Measurements from ENCODE around the gene RXRA. TPM values are rescaled to one million over a fixed set of nuclear protein-coding genes. Genes with fewer than 3 reads are reported as not detected.
A peak's percentile ranks its signal among the peaks of the same experiment; 100 is the strongest.

Gene RXRA
- total RNA-seq, 1 experiment from 2014 or later, result 23.2 TPM

- Histone ChIP-seq H3K36me3 (replicated peaks; ENCODE audit: control insufficient read depth, insufficient read depth, low read length) (no peaks in the 10 kb centered on the region), H3K4me3 (ENCODE audit: insufficient read depth, low read depth, low read length) (no peak overlapping the region)
- no peak for DNase-seq
Observed at GRCh38 chr9:134341306-134341705, 15.1 kb downstream of the RXRA start.

DNA sequence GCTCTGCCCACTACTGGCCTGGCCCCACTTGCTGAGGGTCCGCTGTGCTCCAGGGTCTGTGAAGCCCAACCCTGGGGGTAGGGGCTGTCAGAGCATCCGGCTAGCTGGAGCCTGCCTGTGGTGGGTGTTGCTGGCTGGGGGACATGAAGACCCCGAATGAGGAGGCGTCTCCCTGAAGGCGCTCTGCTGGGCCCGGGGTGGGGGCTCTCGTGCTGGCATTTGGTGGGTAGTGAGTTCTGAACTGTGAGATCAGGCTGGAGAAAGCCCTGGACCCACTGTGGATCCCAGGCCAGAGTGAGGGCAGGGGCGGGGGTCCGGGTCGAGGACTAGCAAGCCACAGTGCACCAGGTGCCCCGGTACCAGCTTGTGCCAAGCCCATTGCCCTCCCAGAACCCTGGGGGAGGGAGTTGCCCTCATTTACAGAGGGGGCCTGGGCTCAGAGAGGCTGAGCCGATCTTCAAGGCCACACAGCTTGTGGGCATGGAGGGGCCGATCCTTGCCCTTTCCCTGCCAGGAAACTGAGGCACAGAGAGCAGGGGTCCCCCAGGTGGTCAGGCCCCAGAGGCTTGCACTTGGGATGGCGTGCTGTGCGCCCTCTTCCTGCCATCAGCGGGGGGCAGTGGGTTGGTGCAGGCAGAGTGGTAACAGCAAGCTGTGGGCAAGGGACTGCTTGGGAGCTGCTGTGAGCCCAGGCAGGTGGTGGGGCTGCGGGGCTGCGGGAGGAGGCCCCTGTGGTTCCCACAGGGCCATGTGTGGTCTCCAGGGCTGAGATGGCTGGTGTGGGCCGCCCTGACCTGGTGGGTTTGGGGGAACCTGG lies 15.9 kb downstream of the RXRA start:
- Histone ChIP-seq H3K4me3 (ENCODE audit: insufficient read depth, low read depth, low read length) (no peak overlapping the region), H3K27me3 (ENCODE audit: control insufficient read depth, insufficient read depth, low read length) (no peaks in the 10 kb centered on the region), H3K36me3 (replicated peaks; ENCODE audit: control insufficient read depth, insufficient read depth, low read length) (no peaks in the 10 kb centered on the region)
- no peak for DNase-seq

More at GRCh38 chr9:134341306-134341705, 15.1 kb downstream of the RXRA start:
- no peaks in the 10 kb centered on the region for H3K27me3 ChIP-seq (ENCODE audit: control insufficient read depth, insufficient read depth, low read length)

GRCh38 chr9:134342746-134343115 lies 16.5 kb downstream of the RXRA start:
- DNase-seq, result no peak
- H3K36me3 ChIP-seq (replicated peaks; ENCODE audit: control insufficient read depth, insufficient read depth, low read length), result no peaks in the 10 kb centered on the region
- no peak overlapping the region for H3K4me3 ChIP-seq (ENCODE audit: insufficient read depth, low read depth, low read length)
- H3K27me3 ChIP-seq (ENCODE audit: control insufficient read depth, insufficient read depth, low read length), result no peaks in the 10 kb centered on the region

DNA sequence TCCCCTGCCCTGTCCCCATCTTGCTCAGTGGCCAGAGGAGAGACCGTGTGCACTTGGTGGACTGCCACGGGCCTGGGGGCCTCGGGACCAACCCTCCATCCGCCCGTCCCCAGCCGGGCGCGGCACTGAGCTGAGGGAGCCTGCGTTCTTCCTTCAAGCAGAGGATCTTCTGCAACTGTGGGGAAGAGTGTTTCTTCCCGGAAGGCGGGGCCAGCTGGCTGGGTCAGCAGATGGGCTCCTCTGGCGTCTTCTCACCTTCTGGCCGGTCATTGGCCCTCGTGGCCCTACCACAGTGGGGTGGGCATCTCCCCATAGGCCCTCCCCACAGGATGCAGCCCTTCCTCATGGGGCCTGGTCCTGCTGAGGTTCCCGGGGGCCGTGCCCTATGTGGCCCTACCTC lies 17.4 kb downstream of the RXRA start:
- peak; percentile 65 for DNase-seq
- Histone ChIP-seq H3K4me3 (ENCODE audit: insufficient read depth, low read depth, low read length) (no peak overlapping the region), H3K27me3 (ENCODE audit: control insufficient read depth, insufficient read depth, low read length) (no peaks in the 10 kb centered on the region), H3K36me3 (replicated peaks; ENCODE audit: control insufficient read depth, insufficient read depth, low read length) (no peaks in the 10 kb centered on the region)

- Histone ChIP-seq H3K4me3 (ENCODE audit: insufficient read depth, low read depth, low read length) (no peak overlapping the region), H3K27me3 (ENCODE audit: control insufficient read depth, insufficient read depth, low read length) (no peaks in the 10 kb centered on the region)
- peak; percentile 67 for DNase-seq
Observed at GRCh38 chr9:134344068-134344799, 18.0 kb downstream of the RXRA start.

GRCh38 chr9:134344800-134345310 lies 18.6 kb downstream of the RXRA start:
- H3K36me3 ChIP-seq (replicated peaks; ENCODE audit: control insufficient read depth, insufficient read depth, low read length), result no peaks in the 10 kb centered on the region
- no peak overlapping the region for H3K4me3 ChIP-seq (ENCODE audit: insufficient read depth, low read depth, low read length)
- H3K27me3 ChIP-seq (ENCODE audit: control insufficient read depth, insufficient read depth, low read length), result no peaks in the 10 kb centered on the region
- DNase-seq, result peak; percentile 65

More at GRCh38 chr9:134344068-134344799, 18.0 kb downstream of the RXRA start:
- H3K36me3 ChIP-seq (replicated peaks; ENCODE audit: control insufficient read depth, insufficient read depth, low read length), result no peaks in the 10 kb centered on the region

GRCh38 chr9:134345737-134346136 lies 19.5 kb downstream of the RXRA start:
- peak; percentile 66 for DNase-seq
- Histone ChIP-seq H3K27me3 (ENCODE audit: control insufficient read depth, insufficient read depth, low read length) (no peaks in the 10 kb centered on the region), H3K4me3 (ENCODE audit: insufficient read depth, low read depth, low read length) (no peak overlapping the region), H3K36me3 (replicated peaks; ENCODE audit: control insufficient read depth, insufficient read depth, low read length) (no peaks in the 10 kb centered on the region)

DNA sequence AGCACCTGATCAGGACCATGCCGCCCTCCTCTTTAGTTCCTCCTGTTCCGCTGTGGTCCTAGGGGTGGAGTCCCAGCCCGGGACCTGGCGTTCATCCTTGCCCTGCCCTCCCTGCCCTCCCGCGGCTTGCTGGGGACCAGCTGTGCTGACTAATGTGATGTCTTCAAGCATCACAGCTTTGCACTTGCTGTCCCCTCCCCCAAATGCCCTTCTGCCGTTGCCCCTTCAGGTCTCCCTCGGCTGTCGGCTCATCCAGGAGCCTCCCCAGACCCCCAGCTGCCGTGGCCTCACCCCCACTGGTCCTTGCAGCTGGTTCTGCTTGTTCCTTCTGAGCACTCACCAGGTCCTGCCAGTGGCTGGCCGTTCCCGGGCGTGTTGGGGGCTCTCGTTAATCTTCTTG lies 19.9 kb downstream of the RXRA start:
- H3K36me3 ChIP-seq (replicated peaks; ENCODE audit: control insufficient read depth, insufficient read depth, low read length), result no peaks in the 10 kb centered on the region
- DNase-seq, result peak; percentile 66
- no peak overlapping the region for H3K4me3 ChIP-seq (ENCODE audit: insufficient read depth, low read depth, low read length)
- no peaks in the 10 kb centered on the region for H3K27me3 ChIP-seq (ENCODE audit: control insufficient read depth, insufficient read depth, low read length)

DNA sequence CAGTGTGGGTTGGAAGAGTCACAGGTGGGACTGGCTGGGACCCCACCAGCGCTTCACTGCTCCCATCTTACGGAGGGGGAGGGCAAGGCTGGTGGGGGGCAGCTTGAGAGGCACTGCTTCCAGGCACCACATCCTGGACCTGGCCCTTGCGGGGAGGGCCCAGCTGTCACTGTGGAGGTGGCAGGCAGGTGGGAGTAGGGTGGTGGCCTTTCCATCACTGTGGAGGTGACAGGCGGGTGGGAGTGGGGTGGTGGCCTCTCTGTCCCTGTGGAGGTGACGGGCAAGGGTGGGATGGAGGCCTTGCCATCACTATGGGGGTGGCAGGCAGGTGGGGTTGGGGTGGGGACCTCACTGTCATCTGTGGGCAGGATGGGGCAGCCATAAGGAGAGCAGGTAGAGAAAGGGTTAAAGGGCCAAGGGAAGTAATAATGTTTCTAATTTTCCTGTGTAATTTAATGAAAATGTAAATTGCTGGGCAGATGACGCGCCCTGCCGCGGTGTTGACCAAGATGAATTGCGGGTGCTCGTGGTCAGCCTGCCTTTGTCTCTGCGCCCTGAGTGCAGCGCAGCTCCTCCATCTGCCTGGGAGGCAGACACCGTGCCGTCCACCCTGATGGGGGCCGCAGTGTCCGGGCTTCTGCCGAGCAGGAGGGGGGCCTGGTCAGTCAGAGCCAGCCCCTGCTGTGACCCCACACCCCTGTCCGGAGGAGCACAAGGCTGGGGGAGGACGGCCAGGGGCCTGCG lies 20.8 kb downstream of the RXRA start:
- no peaks in the 10 kb centered on the region for H3K36me3 ChIP-seq (replicated peaks; ENCODE audit: control insufficient read depth, insufficient read depth, low read length)
- H3K4me3 ChIP-seq (ENCODE audit: insufficient read depth, low read depth, low read length), result no peak overlapping the region
- H3K27me3 ChIP-seq (ENCODE audit: control insufficient read depth, insufficient read depth, low read length), result no peaks in the 10 kb centered on the region
- no peak for DNase-seq

GRCh38 chr9:134347996-134348395 lies 21.7 kb downstream of the RXRA start:
- H3K4me3 ChIP-seq (ENCODE audit: insufficient read depth, low read depth, low read length), result no peak overlapping the region
- DNase-seq, result peak; percentile 63

DNA sequence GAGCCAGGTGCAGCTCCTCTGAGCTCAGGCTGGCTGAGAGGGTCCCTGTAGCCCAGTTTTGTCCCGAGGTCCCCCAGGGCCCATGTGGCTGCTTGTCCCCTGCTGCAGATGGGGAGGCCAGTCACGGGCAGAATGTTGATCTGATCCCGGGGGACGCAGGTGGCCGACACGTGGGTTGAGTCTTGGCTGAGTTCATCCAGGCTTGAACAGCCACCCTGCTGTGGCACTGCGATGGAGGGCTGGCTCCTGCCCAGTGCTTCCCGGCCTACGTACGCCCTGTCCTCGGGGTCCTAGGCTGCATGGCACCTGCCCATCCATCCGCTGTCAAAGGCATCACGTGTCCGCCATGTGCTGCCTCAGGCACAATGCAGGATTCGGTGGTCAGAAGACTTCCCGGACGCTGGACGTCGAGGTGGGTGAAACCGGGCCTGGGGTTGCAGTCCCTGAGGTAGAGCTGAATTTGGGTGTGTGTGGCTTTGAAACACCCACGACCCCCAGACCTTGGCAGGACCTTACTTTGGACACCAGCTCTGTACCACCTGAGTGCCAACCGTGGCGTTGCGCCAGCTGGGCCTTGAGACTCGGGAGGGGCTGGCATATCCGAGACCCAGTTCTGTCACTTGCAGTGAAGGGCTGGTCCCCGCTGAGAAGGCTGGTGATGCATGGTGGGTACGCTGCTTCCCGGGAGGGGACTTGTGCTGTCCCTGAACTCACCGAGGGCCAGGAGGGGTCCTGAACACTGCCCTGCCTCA lies 22.3 kb downstream of the RXRA start:
- Histone ChIP-seq H3K27me3 (ENCODE audit: control insufficient read depth, insufficient read depth, low read length) (no peaks in the 10 kb centered on the region), H3K36me3 (replicated peaks; ENCODE audit: control insufficient read depth, insufficient read depth, low read length) (no peaks in the 10 kb centered on the region), H3K4me3 (ENCODE audit: insufficient read depth, low read depth, low read length) (no peak overlapping the region)
- peak; percentile 58 for DNase-seq

More at GRCh38 chr9:134347996-134348395, 21.7 kb downstream of the RXRA start:
- Histone ChIP-seq H3K36me3 (replicated peaks; ENCODE audit: control insufficient read depth, insufficient read depth, low read length) (no peaks in the 10 kb centered on the region), H3K27me3 (ENCODE audit: control insufficient read depth, insufficient read depth, low read length) (no peaks in the 10 kb centered on the region)

DNA sequence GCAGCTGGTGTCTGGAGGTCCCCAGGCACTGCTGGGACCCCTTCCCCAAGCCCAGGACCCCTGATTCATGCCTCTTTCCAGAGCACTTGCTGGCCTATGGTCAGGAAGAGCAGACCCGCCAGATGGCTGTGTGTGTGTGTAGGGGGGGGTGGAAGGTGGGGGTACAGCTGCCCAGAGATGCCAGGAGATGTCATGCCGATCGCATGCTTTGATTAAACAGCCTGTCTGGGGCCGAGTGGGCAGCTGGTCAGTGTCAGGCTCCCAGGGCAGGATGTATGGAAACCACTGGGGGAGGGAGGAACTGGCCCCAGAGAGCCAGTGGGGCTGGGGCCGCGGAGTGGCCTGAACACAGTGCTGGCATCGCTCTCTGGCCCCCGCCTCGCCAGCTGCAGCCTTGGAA lies 23.7 kb downstream of the RXRA start:
- peak; percentile 64 for DNase-seq
- H3K4me3 ChIP-seq (ENCODE audit: insufficient read depth, low read depth, low read length), result no peak overlapping the region

GRCh38 chr9:134350416-134350994 lies 24.2 kb downstream of the RXRA start:
- no peak overlapping the region for H3K4me3 ChIP-seq (ENCODE audit: insufficient read depth, low read depth, low read length)
- DNase-seq, result no peak
- no peaks in the 10 kb centered on the region for H3K27me3 ChIP-seq (ENCODE audit: control insufficient read depth, insufficient read depth, low read length)
- H3K36me3 ChIP-seq (replicated peaks; ENCODE audit: control insufficient read depth, insufficient read depth, low read length), result no peaks in the 10 kb centered on the region

More for the DNA sequence above, 23.7 kb downstream of the RXRA start:
- Histone ChIP-seq H3K27me3 (ENCODE audit: control insufficient read depth, insufficient read depth, low read length) (no peaks in the 10 kb centered on the region), H3K36me3 (replicated peaks; ENCODE audit: control insufficient read depth, insufficient read depth, low read length) (no peaks in the 10 kb centered on the region)

Measured in H7 (cell line).